Mononuclear cell (primary cell): ENCODE measurements around the gene TRPM3. TPM values are rescaled to one million over a fixed set of nuclear protein-coding genes. Genes with fewer than 3 reads are reported as not detected.

Source experiments
- H3K27me3 ChIP-seq: 2 replicates; pipeline ENCODE4 v1.6.0; 2011; ENCODE audit warnings: low read length, control low read depth; ENCODE audit not compliant: insufficient read depth
- H3K4me1 ChIP-seq: 2 replicates; pipeline ENCODE4 v1.5.1; 2011; ENCODE audit warnings: mild to moderate bottlenecking, low read length, control low read depth; ENCODE audit not compliant: insufficient read depth
- H3K4me3 ChIP-seq: 2 replicates; pipeline ENCODE4 v1.5.1; 2011; ENCODE audit warnings: mild to moderate bottlenecking, low read length, moderate library complexity
- H3K9me3 ChIP-seq: 2 replicates; pipeline ENCODE4 v1.5.1; 2011; ENCODE audit warnings: low read depth, mild to moderate bottlenecking, control low read depth, low read length
- total RNA-seq: library from RNA; depleted of rRNA; stranded (reverse); fragments of >200 nt; gene quantifications from one replicate; pipeline ENCODE4 v1.2.3, GENCODE V29; 2012

TRPM3 gene
- total RNA-seq, 1 donor = not detected

GRCh38 chr9:70954596-70955143 is 166.8 kb downstream of the TRPM3 start:
- H3K27me3 ChIP-seq = no peaks in the 10 kb centered on the region

GRCh38 chr9:70954126-70954525 is 167.3 kb downstream of the TRPM3 start:
- Histone ChIP-seq H3K27me3 (no peaks in the 10 kb centered on the region), H3K4me1 (no peaks in the 10 kb centered on the region), H3K9me3 (no peaks in the 10 kb centered on the region), H3K4me3 (no peak overlapping the region)

More at GRCh38 chr9:70954596-70955143, 166.8 kb downstream of the TRPM3 start:
- Histone ChIP-seq H3K4me1 (no peaks in the 10 kb centered on the region), H3K9me3 (no peaks in the 10 kb centered on the region), H3K4me3 (no peak overlapping the region)

DNA sequence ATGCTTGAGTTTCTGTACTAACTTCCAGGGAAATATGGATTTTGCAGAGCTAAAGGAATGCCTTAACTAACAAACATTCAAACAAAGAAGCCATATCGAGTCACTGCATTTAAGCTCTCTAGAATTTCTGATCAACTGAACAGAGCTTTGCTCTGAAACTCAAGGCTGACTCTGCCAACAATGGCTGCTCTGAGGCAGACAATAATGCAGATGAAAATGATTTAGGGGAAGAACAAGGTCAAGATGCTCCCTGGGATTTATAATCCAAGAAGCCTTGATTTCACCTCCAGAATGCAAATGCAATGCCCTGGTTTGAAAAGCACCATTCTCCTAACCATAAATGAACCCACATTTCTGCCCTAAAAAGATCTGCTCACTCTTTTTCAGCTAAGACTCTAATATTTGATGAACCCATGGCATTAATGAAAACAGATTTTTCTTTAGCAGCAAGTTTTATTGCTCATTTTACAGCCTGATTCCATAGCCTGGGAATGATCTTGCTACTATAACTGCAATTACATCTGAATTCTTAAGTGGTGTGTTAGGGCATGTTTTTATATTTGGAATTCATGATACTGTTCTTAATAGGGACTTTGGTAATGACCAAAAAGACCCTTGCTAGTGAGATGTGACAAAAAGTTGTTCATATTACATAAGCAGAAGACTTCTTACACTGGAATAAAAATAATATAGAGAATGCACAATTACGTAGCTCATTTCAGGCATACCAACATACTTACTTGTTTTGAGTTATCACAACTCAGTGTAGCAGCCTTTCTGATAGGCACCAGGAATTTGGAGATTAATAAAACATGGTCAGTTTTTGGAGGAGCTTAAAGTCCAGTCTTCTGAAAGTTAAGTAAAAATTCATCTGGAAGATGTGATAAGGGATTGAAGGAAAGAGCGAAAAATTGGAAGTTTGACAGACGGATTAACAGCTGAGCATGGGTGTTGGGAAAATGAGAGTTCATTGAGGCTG is 169.4 kb downstream of the TRPM3 start:
- H3K27me3 ChIP-seq = no peaks in the 10 kb centered on the region
- no peaks in the 10 kb centered on the region for H3K4me1 ChIP-seq

GRCh38 chr9:70950270-70950669 is 171.2 kb downstream of the TRPM3 start:
- H3K4me3 ChIP-seq = no peak overlapping the region
- no peaks in the 10 kb centered on the region for H3K27me3 ChIP-seq
- H3K4me1 ChIP-seq = no peaks in the 10 kb centered on the region
- no peaks in the 10 kb centered on the region for H3K9me3 ChIP-seq

More for the DNA sequence above, 169.4 kb downstream of the TRPM3 start:
- H3K4me3 ChIP-seq = no peak overlapping the region
- no peaks in the 10 kb centered on the region for H3K9me3 ChIP-seq

DNA sequence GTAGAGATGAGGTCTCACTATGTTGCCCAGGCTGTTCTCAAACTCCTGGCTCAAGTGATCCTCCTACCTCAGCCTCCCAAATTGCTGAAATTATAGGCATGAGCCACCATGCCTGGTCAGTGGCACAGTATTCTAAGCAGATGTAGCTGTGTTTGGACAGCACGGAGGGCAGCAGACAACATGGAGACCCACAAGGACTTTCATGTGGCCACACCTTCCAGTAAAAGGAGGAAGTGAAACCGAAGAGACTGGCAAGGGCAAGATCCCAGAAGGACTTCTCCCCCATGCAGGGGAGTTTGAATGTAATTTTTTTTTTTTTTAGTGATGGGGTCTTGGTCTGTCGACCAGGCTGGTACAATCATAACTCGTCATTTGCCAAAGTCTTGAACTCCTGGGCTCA is 172.2 kb downstream of the TRPM3 start:
- Histone ChIP-seq H3K4me1 (no peaks in the 10 kb centered on the region), H3K4me3 (no peak overlapping the region), H3K27me3 (no peaks in the 10 kb centered on the region), H3K9me3 (no peaks in the 10 kb centered on the region)

- no peaks in the 10 kb centered on the region for H3K27me3 ChIP-seq
- H3K4me1 ChIP-seq = no peaks in the 10 kb centered on the region
- no peak overlapping the region for H3K4me3 ChIP-seq
- no peaks in the 10 kb centered on the region for H3K9me3 ChIP-seq
Observed at GRCh38 chr9:70948744-70949143, 172.7 kb downstream of the TRPM3 start.

DNA sequence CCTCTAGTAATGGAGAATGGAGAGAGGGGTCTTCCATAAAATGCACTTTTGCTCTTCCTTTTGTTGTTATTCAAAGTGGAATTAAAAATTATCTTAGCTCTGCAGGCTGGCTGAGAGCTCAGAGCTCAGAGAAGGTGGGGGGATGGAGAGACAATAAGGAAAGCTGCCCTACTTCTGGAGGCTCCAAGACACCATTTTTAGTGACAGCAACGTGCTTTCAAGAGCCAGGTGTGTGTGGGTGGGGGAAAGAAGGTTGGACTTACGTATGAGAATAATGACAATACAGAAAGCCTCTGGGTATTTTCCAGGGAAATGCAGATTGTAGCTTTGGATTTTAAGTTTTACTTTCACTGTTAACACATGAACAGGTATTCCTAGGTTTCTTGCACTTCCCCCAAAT is 173.9 kb downstream of the TRPM3 start:
- H3K4me3 ChIP-seq = no peak overlapping the region
- no peaks in the 10 kb centered on the region for H3K4me1 ChIP-seq
- no peaks in the 10 kb centered on the region for H3K9me3 ChIP-seq
- H3K27me3 ChIP-seq = no peaks in the 10 kb centered on the region

DNA sequence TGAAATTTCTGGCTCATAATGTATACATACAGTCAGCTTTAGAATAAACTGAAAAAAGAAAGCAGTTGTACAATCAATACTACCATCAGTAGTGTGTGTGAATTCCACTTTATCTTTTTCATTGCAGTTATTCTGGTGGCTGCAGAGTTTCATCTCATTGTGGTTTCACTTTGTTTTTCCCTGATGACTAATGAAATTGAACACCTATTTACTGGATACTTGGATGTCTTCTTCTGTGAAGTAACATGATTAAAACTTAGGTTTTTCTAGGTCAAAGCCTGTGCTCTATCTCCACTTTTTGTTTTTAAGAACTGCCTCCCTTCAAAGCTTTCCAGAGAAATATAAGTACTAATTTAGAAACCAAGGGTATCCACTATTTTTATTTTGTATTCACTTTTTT is 174.3 kb downstream of the TRPM3 start:
- Histone ChIP-seq H3K9me3 (no peaks in the 10 kb centered on the region), H3K4me1 (no peaks in the 10 kb centered on the region), H3K27me3 (no peaks in the 10 kb centered on the region), H3K4me3 (no peak overlapping the region)

DNA sequence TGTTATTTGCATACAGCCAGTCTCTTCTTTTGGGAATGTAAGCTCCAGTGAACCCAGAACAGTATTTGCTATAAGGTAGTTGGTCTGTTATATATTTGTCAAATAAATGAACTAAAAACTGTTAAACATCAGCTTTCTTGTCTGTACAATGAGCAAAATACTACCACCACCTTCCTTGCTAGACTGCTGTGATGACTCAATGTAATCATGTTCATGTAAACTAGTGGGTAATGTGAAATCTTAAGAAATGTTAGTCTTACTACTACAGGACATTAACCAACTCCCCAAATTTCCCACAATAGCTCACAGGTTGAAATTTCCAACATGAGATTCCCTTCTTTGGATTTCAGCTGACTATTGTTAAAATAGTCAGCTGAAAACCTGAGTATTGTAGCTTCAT is 176.1 kb downstream of the TRPM3 start:
- no peaks in the 10 kb centered on the region for H3K9me3 ChIP-seq
- no peaks in the 10 kb centered on the region for H3K27me3 ChIP-seq
- H3K4me1 ChIP-seq = no peaks in the 10 kb centered on the region
- no peak overlapping the region for H3K4me3 ChIP-seq

GRCh38 chr9:70941191-70941590 is 180.2 kb downstream of the TRPM3 start:
- Histone ChIP-seq H3K4me3 (no peak overlapping the region), H3K9me3 (no peaks in the 10 kb centered on the region)

DNA sequence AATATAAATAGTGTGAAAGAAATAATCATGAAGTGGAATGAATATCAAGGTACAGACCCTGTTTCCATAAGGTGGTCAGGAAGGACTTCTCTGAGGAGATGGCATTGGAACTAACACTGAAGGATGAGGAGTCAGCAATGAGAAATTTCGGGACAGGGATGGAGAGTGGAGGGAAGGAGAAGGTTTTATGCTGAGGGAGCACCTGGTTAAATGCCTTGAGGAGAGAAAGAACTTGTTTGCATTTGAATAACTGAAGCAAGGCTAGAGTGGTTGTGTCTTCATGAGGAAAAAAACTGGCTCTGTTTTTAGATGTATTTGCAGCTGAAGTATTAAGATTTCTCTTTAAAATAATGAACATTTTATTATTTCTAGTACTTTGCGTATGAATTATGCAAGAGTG is 180.8 kb downstream of the TRPM3 start:
- no peaks in the 10 kb centered on the region for H3K27me3 ChIP-seq
- no peak overlapping the region for H3K4me3 ChIP-seq
- H3K4me1 ChIP-seq = no peaks in the 10 kb centered on the region
- H3K9me3 ChIP-seq = no peaks in the 10 kb centered on the region

More at GRCh38 chr9:70941191-70941590, 180.2 kb downstream of the TRPM3 start:
- H3K4me1 ChIP-seq = no peaks in the 10 kb centered on the region
- no peaks in the 10 kb centered on the region for H3K27me3 ChIP-seq

DNA sequence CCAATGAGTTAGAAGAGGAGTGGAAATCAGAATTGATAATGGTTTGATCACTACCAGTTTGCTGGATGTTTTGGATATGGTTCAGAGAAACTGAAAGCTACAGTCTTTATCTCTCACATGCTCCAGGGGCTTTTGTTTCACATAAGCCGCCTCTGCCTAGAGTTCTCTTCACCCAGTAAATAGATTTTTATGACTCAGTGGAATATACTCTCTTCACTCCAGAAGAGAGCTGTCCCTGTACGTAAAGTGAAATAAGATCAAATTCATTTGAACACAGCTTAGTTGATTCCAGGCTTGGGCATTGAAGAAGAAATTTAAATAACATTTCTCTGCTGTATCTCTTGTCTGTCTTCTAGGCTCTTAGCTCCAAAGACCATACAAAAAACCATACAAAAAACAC is 184.9 kb downstream of the TRPM3 start:
- H3K27me3 ChIP-seq = no peaks in the 10 kb centered on the region
- H3K9me3 ChIP-seq = no peaks in the 10 kb centered on the region
- H3K4me3 ChIP-seq = no peak overlapping the region
- no peaks in the 10 kb centered on the region for H3K4me1 ChIP-seq

DNA sequence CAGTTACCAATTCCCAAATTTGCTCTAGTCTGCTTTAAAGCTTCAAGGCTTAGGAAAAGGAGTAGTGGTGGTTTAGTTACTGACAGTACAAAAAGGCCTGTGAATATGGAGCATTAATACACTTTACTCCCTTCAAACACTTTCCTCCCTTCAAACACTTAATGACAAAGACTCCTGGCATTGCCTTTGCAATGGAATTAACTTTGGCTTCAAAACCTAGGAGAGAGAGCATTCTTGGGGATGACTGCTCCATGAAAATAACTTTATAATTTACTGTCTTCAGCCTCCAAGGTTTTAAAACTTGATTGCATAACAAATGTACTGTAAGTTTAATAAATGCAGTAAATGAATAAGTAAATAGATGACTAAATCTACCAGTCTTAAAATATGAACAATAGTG is 185.6 kb downstream of the TRPM3 start:
- Histone ChIP-seq H3K4me1 (no peaks in the 10 kb centered on the region), H3K9me3 (no peaks in the 10 kb centered on the region), H3K27me3 (no peaks in the 10 kb centered on the region), H3K4me3 (no peak overlapping the region)

DNA sequence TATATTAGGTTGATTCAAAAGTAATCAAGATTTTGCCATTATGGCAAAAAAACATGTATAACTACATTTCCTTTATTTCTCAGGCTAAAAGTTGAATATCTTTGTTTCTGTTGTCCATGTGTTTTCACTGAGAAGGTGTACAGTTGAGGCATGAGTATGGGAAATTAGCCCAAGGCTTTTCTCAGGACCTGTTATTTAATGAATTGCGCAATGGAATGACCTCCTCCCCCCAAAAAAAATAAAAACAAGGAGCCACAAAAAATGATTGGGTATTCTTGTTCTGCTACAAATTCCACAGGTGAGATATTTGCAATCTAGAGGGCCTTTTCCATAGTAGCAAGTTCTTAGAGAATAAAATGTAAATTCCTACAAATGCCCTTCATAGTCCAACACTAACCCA is 186.8 kb downstream of the TRPM3 start:
- Histone ChIP-seq H3K4me3 (no peak overlapping the region), H3K4me1 (no peaks in the 10 kb centered on the region), H3K27me3 (no peaks in the 10 kb centered on the region), H3K9me3 (no peaks in the 10 kb centered on the region)

DNA sequence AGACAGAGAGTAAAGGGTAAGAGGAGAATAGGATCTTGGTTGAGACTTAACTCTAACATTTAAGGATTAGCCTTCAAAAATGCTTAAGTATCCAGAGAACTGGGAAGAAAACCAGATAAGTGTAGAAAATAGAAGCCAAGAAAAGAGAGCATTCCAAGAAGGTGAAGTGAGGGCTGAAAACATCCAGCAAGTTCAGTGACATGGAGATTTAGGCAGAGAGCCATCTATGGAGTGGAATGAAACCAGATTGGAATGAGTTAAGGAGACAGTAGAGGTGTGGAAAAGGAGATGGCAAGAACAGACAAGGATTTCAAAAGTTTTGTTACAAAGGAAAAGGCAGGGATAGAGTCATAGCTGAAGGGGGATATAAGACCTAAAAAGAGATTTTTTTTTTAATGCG is 188.1 kb downstream of the TRPM3 start:
- H3K4me3 ChIP-seq = no peak overlapping the region
- H3K4me1 ChIP-seq = no peaks in the 10 kb centered on the region
- no peaks in the 10 kb centered on the region for H3K9me3 ChIP-seq
- H3K27me3 ChIP-seq = no peaks in the 10 kb centered on the region

DNA sequence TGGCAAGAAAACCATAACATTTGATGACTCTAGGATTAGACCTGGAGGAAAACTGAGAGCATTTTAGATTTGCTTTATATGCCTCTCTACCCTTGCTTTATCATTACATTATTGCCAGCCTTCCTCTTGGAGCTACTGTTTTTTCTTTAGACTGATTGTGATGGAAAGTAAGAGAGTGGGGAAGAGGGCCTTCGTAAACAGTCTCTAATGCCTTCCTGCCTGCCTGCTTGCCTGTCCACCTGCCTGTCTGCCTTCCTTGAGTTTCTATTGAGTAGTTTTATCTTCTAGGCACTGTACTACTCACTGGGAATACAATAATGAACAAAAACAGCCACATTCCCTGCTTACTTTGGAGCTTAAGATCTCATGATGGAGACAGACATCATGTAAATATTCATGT is 189.3 kb downstream of the TRPM3 start:
- H3K4me3 ChIP-seq = no peak overlapping the region
- H3K4me1 ChIP-seq = no peaks in the 10 kb centered on the region
- H3K27me3 ChIP-seq = no peaks in the 10 kb centered on the region
- no peaks in the 10 kb centered on the region for H3K9me3 ChIP-seq
